Measurements from ENCODE around the gene HUNK.
A peak's percentile ranks its signal among the peaks of the same experiment; 100 is the strongest.
"Not testable (repeated sequence)": the region's sequence is repeated elsewhere in the genome, so short reads cannot be mapped to it uniquely, and the experiment has no call there.

The HUNK gene

GRCh38 chr21:31872452-31873274 lies at the start of gene HUNK:
Gene HUNK (plus strand): TSS chr21:31873020. CDS start chr21:31873675, 655 bp downstream.
- DNase-seq = peak in 4 of 14 donors; percentile 5 to 27 (median 14)

DNA sequence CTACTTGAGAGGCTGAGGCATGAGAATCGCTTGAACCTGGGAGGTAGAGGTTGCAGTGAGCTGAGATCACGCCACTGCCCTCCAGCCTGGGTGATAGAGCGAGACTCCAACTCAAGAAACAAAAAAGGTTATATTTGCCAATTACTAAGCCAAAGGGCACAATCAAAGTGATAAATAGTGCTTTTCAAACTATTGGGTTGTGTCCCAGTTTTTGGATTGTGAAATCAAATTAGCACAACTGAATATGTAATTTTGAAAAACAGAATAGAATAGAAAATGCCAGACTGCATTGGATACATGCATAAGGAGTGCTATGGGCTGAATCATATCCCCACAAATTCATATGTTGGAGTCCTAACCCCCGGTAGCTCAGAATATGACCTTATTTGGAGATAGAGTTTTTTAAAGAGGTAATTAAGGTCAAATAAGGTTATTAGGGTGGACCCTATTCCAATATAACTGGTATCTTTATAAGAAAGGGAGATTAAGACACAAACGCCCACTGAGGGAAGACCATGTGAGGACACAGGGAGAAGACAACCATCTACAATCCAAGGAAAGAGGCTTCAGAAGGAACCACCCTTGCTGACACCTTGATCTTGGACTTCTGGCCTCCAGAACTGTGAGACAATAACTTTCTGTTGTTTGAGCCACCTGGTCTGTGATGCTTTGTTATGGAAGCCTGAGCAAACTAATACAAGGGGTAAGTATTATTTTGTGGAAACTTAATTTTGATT lies 42.9 kb upstream of the HUNK start:
- DNase-seq = no peak

DNA sequence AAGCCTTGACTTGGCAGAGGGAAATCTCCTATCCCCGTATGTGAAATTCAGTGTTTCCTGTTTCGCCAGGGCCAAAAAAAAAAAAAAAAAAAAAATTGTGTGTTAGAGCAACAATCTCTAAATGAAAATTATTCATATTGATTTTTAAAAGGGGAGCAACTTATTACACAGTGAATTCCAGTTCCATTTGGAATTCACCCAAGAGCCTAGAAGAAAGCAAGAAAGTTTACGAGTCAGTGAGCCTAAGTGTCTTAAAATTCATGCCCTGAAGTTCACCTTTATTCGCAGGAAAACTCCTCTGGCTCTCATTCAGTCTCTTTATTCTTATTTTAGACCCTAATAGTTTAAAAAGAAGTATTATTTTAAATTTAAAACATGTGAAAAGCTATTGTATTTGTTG lies 42.1 kb upstream of the HUNK start:
- DNase-seq = no peak

DNA sequence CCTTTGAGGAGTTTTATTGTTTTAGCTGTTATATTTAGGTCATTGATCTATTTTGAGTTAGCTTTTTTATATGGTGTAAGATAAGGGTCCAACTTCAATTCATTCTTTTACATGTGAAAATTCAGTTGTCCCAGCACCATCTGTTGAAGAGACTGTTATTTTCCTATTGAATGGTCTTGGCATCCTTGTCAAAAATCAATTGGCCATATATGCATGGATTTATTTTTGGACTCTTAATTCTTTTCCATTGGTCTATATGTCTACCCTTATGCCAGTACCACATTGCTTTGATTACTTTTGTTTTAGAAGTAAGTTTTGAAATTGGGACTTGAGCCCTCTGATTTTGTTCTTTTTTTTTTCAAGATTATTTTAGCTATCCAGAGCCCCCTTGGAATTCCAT lies 35.8 kb upstream of the HUNK start:
- no peak for DNase-seq

GRCh38 chr21:31837618-31838390 lies 35.0 kb upstream of the HUNK start:
- peak in 2 of 14 donors; percentile 0 to 1 for DNase-seq

- no peak for DNase-seq
These were observed 34.0 kb upstream of the HUNK start for GRCh38 chr21:31838586-31839355.

- DNase-seq = no peak
These were observed 28.6 kb upstream of the HUNK start for GRCh38 chr21:31844206-31844605.

DNA sequence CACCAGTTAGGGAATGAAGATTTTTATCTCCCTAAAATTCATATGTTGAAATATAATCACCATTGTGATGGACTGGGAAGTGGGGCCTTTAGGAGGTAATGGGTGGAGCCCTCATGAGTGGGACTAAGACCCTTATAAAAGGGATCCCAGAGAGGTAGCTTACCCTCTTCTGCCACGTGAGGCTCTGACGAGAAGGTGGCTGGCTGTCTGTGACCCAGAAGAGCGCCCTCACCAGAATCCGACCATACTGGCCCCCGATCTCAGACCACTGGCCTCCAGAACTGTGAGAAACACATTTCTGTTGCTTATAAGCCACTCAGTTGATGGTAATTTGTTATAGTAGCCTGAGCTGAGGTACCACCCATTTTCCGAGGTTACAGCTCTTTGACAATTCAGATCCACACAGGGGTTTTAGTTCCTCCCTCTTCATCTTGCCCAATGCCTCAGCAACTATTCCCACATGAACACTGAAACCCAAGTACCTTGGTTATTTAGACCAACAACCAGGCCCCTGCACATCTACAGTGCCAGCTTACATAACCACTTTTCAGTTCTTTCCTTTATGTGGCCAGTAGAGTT lies 27.6 kb upstream of the HUNK start:
- DNase-seq = no peak

GRCh38 chr21:31846690-31847089 lies 26.1 kb upstream of the HUNK start:
- no peak for DNase-seq

DNA sequence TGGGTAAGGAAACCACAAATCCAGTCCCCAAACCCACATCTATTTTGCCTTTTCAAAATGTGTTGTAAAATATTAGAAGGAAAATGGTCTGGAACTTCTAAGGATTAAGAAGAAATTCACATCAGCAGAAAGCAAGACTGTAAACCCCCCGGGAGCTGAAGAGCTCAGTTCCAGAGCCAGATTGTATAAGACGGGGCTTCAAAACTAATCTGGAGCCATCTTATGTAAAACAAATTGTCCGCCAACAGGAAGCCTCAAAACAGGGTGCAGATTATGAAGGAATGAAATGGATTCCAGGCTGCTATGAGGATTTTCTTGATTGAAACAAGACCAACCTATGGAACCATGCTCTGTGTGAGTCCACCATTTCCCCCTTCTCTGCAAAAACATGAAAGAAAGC lies 25.1 kb upstream of the HUNK start:
- no peak for DNase-seq

DNA sequence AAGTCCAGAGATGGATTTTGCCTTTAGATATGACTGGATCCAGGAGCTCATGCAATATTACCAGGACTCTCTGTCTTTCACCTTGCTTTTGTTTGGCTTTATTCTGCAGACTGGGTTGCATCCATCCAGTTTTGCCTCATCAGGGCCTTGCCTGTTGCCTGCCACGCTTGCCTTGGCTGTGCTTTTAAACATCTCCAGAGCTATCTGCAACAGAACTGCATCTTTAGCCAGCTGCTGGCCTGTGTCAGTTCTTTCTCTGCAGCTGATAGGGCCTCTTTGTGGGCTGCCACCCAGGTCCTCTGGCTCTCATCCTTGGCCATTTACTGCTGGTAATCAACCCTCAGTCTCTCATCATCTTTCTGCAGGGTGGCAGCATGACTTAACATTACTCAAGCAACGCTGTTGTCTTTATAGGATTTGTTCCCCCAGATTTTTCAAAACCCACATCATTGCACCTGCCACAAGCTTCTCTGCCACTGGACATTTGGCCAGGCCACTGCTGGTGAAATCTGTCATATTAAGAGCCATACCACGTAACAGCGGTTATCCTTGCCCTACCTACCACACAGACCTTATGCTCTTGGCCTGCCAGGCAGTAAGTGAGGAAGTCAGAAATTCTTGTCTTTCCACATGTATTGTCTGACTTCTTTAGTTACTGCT lies 24.4 kb upstream of the HUNK start:
- no peak for DNase-seq

GRCh38 chr21:31850886-31851285 lies 21.9 kb upstream of the HUNK start:
- no peak for DNase-seq

DNA sequence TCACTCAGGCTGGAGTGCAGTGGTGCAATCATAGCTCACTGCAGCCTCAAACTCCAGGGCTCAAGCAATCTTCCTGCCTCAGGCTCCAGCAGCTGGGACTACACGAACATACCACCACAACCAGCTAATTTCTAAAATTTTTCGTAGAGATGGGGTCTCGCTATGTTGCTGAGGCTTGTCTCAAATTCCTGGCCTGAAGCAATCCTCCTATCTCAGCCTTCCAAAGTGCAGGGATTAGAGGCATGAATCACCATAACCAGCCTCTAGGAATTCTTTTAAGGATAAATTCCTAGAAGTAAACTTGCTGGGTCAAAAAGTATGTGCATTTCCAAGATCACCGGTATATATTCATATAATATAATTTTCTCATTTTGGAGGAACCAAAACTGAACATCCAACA lies 17.6 kb upstream of the HUNK start:
- no peak for DNase-seq

GRCh38 chr21:31857096-31857495 lies 15.7 kb upstream of the HUNK start:
- DNase-seq = no peak

- not testable (repeated sequence) for DNase-seq
These were observed 15.2 kb upstream of the HUNK start for GRCh38 chr21:31857631-31858030.

GRCh38 chr21:31860851-31861250 lies 12.0 kb upstream of the HUNK start:
- no peak for DNase-seq

GRCh38 chr21:31862078-31862477 lies 10.7 kb upstream of the HUNK start:
- DNase-seq = no peak

DNA sequence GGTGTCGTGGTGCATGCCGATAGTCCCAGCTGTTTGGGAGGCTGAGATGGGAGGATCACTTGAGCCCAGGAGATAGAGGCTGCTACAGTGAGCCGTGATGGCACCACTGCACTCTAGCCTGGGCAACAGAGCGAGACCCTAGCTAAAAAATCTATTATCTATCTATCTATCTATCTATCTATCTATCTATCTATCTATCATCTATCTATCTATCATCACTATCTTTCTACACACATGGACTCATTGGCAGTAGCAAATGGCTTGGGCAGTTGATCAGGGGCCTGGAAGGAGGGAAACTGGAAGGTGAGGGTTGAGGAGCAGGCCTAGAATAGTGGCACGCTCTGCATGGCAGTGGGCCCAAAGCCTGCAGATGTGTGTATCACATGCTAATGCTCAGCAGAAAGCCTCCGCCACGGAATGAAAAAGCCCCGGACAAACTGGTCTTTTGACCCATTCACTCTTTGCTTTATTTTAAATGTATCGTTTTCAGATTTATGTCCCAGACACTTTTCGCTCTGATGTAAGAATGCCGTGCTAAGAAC lies 7.3 kb upstream of the HUNK start:
- DNase-seq = no peak

- DNase-seq = peak in 12 of 14 donors; percentile 35 to 82 (median 56)
These were observed 6.7 kb upstream of the HUNK start for GRCh38 chr21:31866077-31866511.

GRCh38 chr21:31869750-31870149 lies 3.1 kb upstream of the HUNK start:
- no peak for DNase-seq

All from C1 segment of cervical spinal cord (tissue), 14 donors.